ENCODE results near the gene SPRR2A. TPM values are rescaled to one million over a fixed set of nuclear protein-coding genes. Genes with fewer than 3 reads are reported as not detected.
"Not testable (repeated sequence)": the region's sequence is repeated elsewhere in the genome, so short reads cannot be mapped to it uniquely, and the experiment has no call there.

SPRR2A gene
- total RNA-seq, 1 experiment from 2014 or later, result not detected

DNA sequence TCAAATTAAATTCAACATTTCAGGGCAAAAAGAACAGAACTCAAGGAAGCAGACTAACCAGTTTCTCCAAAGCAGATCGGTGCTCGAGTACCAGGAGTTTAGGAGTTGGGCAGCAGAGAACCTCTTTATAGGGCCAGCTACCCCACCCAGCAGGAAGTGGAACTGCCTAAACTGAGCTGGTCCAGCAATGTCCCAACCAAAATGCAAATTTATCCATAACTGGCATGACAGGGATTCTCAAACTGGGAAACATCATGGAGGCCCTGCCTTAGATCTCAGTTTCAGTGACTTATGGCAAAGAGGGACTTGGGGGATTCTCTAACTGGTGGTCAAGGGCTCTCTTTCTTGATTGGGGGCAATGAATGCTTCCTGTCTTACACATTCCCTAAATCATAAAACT is 14.2 kb upstream of the SPRR2A start, which contains the start of gene SPRR2B:
SPRR2B (minus strand) TSS at position 101 of the 400 bp plus-strand sequence. CDS start 772 bp downstream, outside the sequence.
- no peaks in the 10 kb centered on the region for H3K9me3 ChIP-seq (ENCODE audit: low read length)
- H3K27ac ChIP-seq (ENCODE audit: low read length), result no peak within 1 kb of the TSS
- DNase-seq, result no peak
- no peak within 1 kb of the TSS for H2AFZ ChIP-seq (ENCODE audit: low read length)
- H3K9ac ChIP-seq (ENCODE audit: low read length), result no peak within 1 kb of the TSS
- H3K4me2 ChIP-seq (ENCODE audit: low read depth, low read length, poor library complexity, severe bottlenecking), result no peak within 1 kb of the TSS
- no peaks in the 10 kb centered on the region for H3K79me2 ChIP-seq (ENCODE audit: low read length)
- H3K4me3 ChIP-seq (ENCODE audit: low read length), result no peak within 1 kb of the TSS
- no peaks in the 10 kb centered on the region for H3K4me1 ChIP-seq (ENCODE audit: low read length)
- H4K20me1 ChIP-seq (ENCODE audit: insufficient read depth, low read depth, low read length), result no peaks in the 10 kb centered on the region
- H3K9me2 ChIP-seq (replicated peaks; ENCODE audit: insufficient read depth, low read length), result no peaks in the 10 kb centered on the region
- no peaks in the 10 kb centered on the region for H3K36me3 ChIP-seq (ENCODE audit: insufficient read depth, low read length)
- no peaks in the 10 kb centered on the region for H3K27me3 ChIP-seq (ENCODE audit: low read length)

- no peaks in the 10 kb centered on the region for H3K9me3 ChIP-seq (ENCODE audit: low read length)
- no peaks in the 10 kb centered on the region for H3K4me1 ChIP-seq (ENCODE audit: low read length)
- no peak overlapping the region for H3K4me2 ChIP-seq (ENCODE audit: low read depth, low read length, poor library complexity, severe bottlenecking)
- no peak overlapping the region for H3K9ac ChIP-seq (ENCODE audit: low read length)
- no peaks in the 10 kb centered on the region for H3K27me3 ChIP-seq (ENCODE audit: low read length)
- DNase-seq, result no peak
- no peak overlapping the region for H3K4me3 ChIP-seq (ENCODE audit: low read length)
- no peaks in the 10 kb centered on the region for H3K9me2 ChIP-seq (replicated peaks; ENCODE audit: insufficient read depth, low read length)
- no peaks in the 10 kb centered on the region for H4K20me1 ChIP-seq (ENCODE audit: insufficient read depth, low read depth, low read length)
- H3K27ac ChIP-seq (ENCODE audit: low read length), result no peak overlapping the region
- H2AFZ ChIP-seq (ENCODE audit: low read length), result no peak overlapping the region
- H3K36me3 ChIP-seq (ENCODE audit: insufficient read depth, low read length), result no peaks in the 10 kb centered on the region
- H3K79me2 ChIP-seq (ENCODE audit: low read length), result no peaks in the 10 kb centered on the region
Observed at GRCh38 chr1:153070243-153070642, 12.9 kb upstream of the SPRR2A start.

GRCh38 chr1:153058826-153059784 is 1.8 kb upstream of the SPRR2A start:
- Histone ChIP-seq H3K9me2 (replicated peaks; ENCODE audit: insufficient read depth, low read length) (no peaks in the 10 kb centered on the region), H3K27ac (ENCODE audit: low read length) (no peak overlapping the region), H4K20me1 (ENCODE audit: insufficient read depth, low read depth, low read length) (no peaks in the 10 kb centered on the region), H3K4me2 (ENCODE audit: low read depth, low read length, poor library complexity, severe bottlenecking) (no peak overlapping the region), H3K4me3 (ENCODE audit: low read length) (no peak overlapping the region), H3K9ac (ENCODE audit: low read length) (no peak overlapping the region), H3K27me3 (ENCODE audit: low read length) (no peaks in the 10 kb centered on the region), H2AFZ (ENCODE audit: low read length) (no peak overlapping the region), H3K36me3 (ENCODE audit: insufficient read depth, low read length) (no peaks in the 10 kb centered on the region), H3K79me2 (ENCODE audit: low read length) (no peaks in the 10 kb centered on the region), H3K9me3 (ENCODE audit: low read length) (no peaks in the 10 kb centered on the region), H3K4me1 (ENCODE audit: low read length) (peaks cover 11% of the 10 kb centered on the region)
- DNase-seq, result no peak

GRCh38 chr1:153058154-153058553 is 842 bp upstream of the SPRR2A start:
- peaks cover 11% of the 10 kb centered on the region for H3K4me1 ChIP-seq (ENCODE audit: low read length)
- H3K36me3 ChIP-seq (ENCODE audit: insufficient read depth, low read length), result no peaks in the 10 kb centered on the region
- H3K9ac ChIP-seq (ENCODE audit: low read length), result no peak overlapping the region
- no peaks in the 10 kb centered on the region for H3K79me2 ChIP-seq (ENCODE audit: low read length)
- no peaks in the 10 kb centered on the region for H3K9me3 ChIP-seq (ENCODE audit: low read length)
- no peaks in the 10 kb centered on the region for H4K20me1 ChIP-seq (ENCODE audit: insufficient read depth, low read depth, low read length)
- no peaks in the 10 kb centered on the region for H3K9me2 ChIP-seq (replicated peaks; ENCODE audit: insufficient read depth, low read length)
- no peak overlapping the region for H3K4me2 ChIP-seq (ENCODE audit: low read depth, low read length, poor library complexity, severe bottlenecking)
- peak; percentile 56 for DNase-seq
- H3K4me3 ChIP-seq (ENCODE audit: low read length), result no peak overlapping the region
- no peak overlapping the region for H2AFZ ChIP-seq (ENCODE audit: low read length)
- H3K27me3 ChIP-seq (ENCODE audit: low read length), result no peaks in the 10 kb centered on the region
- no peak overlapping the region for H3K27ac ChIP-seq (ENCODE audit: low read length)

DNA sequence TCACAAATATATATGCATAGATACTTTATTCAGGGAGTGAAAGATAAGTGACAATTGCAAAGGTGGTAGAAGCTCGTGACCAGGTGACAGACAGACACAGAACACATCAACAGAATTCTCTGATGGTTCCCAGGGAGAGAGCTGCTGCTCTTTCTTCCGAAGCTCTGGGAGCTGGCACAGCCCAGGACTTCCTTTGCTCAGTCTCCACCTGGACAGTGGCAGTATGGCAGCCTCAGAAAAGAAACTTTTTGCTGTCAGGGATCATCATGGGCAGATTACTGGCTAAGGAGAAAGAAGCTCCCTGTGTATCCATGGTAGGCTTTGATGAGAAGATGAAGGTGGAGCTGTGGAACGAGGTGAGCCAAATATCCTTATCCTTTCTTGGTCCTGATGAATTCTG is 1.2 kb downstream of the SPRR2A start:
- H3K9me3 ChIP-seq (ENCODE audit: low read length); H3K4me2 ChIP-seq (ENCODE audit: low read depth, low read length, poor library complexity, severe bottlenecking); H4K20me1 ChIP-seq (ENCODE audit: insufficient read depth, low read depth, low read length); H3K9me2 ChIP-seq (replicated peaks; ENCODE audit: insufficient read depth, low read length); H3K27me3 ChIP-seq (ENCODE audit: low read length); H3K4me3 ChIP-seq (ENCODE audit: low read length); H2AFZ ChIP-seq (ENCODE audit: low read length); H3K79me2 ChIP-seq (ENCODE audit: low read length); H3K36me3 ChIP-seq (ENCODE audit: insufficient read depth, low read length); H3K9ac ChIP-seq (ENCODE audit: low read length); DNase-seq; H3K27ac ChIP-seq (ENCODE audit: low read length): not testable (repeated sequence)
- H3K4me1 ChIP-seq (ENCODE audit: low read length), result peaks cover 11% of the 10 kb centered on the region

DNA sequence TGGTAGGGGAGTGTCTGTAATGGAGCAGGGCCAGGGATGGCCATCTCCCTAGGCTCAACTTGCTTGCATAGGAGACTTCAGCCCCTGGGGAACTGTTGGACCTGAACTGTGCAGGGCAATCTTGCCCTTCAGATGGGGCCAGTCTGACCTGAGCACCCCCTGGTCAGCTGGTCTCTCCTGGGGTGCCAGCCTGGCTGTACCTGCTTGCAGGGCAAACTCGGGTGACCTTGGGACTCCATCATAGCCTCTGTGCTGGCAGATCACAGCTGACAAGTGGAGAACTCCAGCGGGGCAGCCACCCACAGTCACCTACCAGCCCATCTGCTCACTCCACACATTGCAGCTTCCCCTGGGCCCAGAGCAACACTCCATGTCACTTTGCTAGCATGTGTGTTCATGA is 8.1 kb downstream of the SPRR2A start:
- Histone ChIP-seq H3K36me3 (ENCODE audit: insufficient read depth, low read length) (no peaks in the 10 kb centered on the region), H3K4me2 (ENCODE audit: low read depth, low read length, poor library complexity, severe bottlenecking) (no peak overlapping the region), H3K4me3 (ENCODE audit: low read length) (no peak overlapping the region), H3K9me3 (ENCODE audit: low read length) (no peaks in the 10 kb centered on the region), H3K9me2 (replicated peaks; ENCODE audit: insufficient read depth, low read length) (no peaks in the 10 kb centered on the region), H3K27ac (ENCODE audit: low read length) (no peak overlapping the region), H4K20me1 (ENCODE audit: insufficient read depth, low read depth, low read length) (no peaks in the 10 kb centered on the region), H2AFZ (ENCODE audit: low read length) (no peak overlapping the region), H3K9ac (ENCODE audit: low read length) (no peak overlapping the region), H3K4me1 (ENCODE audit: low read length) (no peaks in the 10 kb centered on the region), H3K79me2 (ENCODE audit: low read length) (no peaks in the 10 kb centered on the region), H3K27me3 (ENCODE audit: low read length) (no peaks in the 10 kb centered on the region)
- DNase-seq, result no peak

DNA sequence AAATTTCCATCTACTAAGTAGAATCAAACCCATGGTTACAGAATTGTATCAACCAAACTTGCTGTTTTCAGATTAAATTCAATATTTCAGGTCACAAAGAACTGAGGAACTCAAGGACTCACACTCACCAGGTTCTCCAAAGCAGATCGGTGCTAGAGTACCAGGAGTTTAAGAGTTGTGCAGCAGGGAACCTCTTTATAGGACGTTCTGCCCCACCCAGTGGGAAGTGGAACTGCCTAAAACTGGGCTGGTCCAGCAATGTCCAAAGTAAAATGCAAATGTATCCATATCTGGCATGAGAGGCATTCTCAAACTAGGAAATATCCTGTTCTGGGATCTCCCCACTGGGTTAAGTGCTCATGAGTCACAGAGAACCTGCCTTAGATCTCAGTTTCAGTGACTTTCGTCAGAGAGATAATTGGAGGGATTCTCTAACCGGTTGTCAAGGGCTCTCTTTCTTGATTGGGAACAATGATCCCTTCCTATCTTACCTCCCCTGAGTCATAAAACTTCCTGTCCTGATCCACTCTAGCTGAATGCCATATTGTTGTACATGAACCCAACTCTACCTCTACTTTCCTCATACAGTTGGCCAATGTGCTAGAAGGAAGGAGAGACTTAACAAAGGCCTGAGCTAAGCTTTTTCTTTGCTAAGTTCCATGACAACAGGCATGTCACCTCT is 16.2 kb downstream of the SPRR2A start, which contains the start of gene SPRR2D:
SPRR2D (minus strand) TSS at position 171 of the 682 bp plus-strand sequence. CDS start 774 bp downstream, outside the sequence.
- Histone ChIP-seq H3K9me2 (replicated peaks; ENCODE audit: insufficient read depth, low read length) (no peaks in the 10 kb centered on the region), H3K36me3 (ENCODE audit: insufficient read depth, low read length) (no peaks in the 10 kb centered on the region), H3K4me1 (ENCODE audit: low read length) (no peaks in the 10 kb centered on the region), H3K27ac (ENCODE audit: low read length) (no peak within 1 kb of the TSS), H3K9ac (ENCODE audit: low read length) (no peak within 1 kb of the TSS), H3K4me2 (ENCODE audit: low read depth, low read length, poor library complexity, severe bottlenecking) (no peak within 1 kb of the TSS), H3K9me3 (ENCODE audit: low read length) (no peaks in the 10 kb centered on the region), H3K79me2 (ENCODE audit: low read length) (no peaks in the 10 kb centered on the region), H4K20me1 (ENCODE audit: insufficient read depth, low read depth, low read length) (no peaks in the 10 kb centered on the region), H2AFZ (ENCODE audit: low read length) (no peak within 1 kb of the TSS), H3K4me3 (ENCODE audit: low read length) (no peak within 1 kb of the TSS), H3K27me3 (ENCODE audit: low read length) (peaks cover 2% of the 10 kb centered on the region; the same call in 1 of the 2 replicates)
- DNase-seq, result no peak

- no peak overlapping the region for H3K9ac ChIP-seq (ENCODE audit: low read length)
- no peaks in the 10 kb centered on the region for H3K79me2 ChIP-seq (ENCODE audit: low read length)
- no peak for DNase-seq
- no peaks in the 10 kb centered on the region for H3K36me3 ChIP-seq (ENCODE audit: insufficient read depth, low read length)
- no peak overlapping the region for H3K27ac ChIP-seq (ENCODE audit: low read length)
- H3K27me3 ChIP-seq (ENCODE audit: low read length), result peaks cover 2% of the 10 kb centered on the region; the same call in 1 of the 2 replicates
- H4K20me1 ChIP-seq (ENCODE audit: insufficient read depth, low read depth, low read length), result no peaks in the 10 kb centered on the region
- no peak overlapping the region for H3K4me2 ChIP-seq (ENCODE audit: low read depth, low read length, poor library complexity, severe bottlenecking)
- H3K9me2 ChIP-seq (replicated peaks; ENCODE audit: insufficient read depth, low read length), result no peaks in the 10 kb centered on the region
- H3K4me1 ChIP-seq (ENCODE audit: low read length), result peaks cover 15% of the 10 kb centered on the region
- H3K4me3 ChIP-seq (ENCODE audit: low read length), result no peak overlapping the region
- H2AFZ ChIP-seq (ENCODE audit: low read length), result no peak overlapping the region
- H3K9me3 ChIP-seq (ENCODE audit: low read length), result no peaks in the 10 kb centered on the region
Observed at GRCh38 chr1:153035211-153035610, 22.1 kb downstream of the SPRR2A start.
